ENCODE measurements around the gene FRAT1.

The FRAT1 gene

GRCh38 chr10:97321804-97322190, 2.7 kb downstream of the FRAT1 start:
- Mint-ChIP-seq H3K4me1 (peaks cover 12% of the 10 kb centered on the region), H3K36me3 (no peaks in the 10 kb centered on the region), H3K4me3 (peak overlapping the region; percentile 92), H3K27ac (peak overlapping the region; percentile 89), H3K27me3 (no peaks in the 10 kb centered on the region), H3K9me3 (no peaks in the 10 kb centered on the region)
- ATAC-seq (ENCODE audit: low read depth): no peak
- DNase-seq (ENCODE audit: low spot score in 2 of 2): no peak

- Mint-ChIP-seq H3K9me3 (no peaks in the 10 kb centered on the region), H3K27ac (no peak overlapping the region), H3K36me3 (peaks cover 4% of the 10 kb centered on the region), H3K4me3 (no peak overlapping the region), H3K4me1 (peaks cover 15% of the 10 kb centered on the region), H3K27me3 (no peaks in the 10 kb centered on the region)
- DNase-seq (ENCODE audit: low spot score in 2 of 2) (no peak), ATAC-seq (ENCODE audit: low read depth) (no peak)
Observed at GRCh38 chr10:97323501-97323900, 4.4 kb downstream of the FRAT1 start.

- Mint-ChIP-seq H3K36me3 (peaks cover 8% of the 10 kb centered on the region), H3K27me3 (no peaks in the 10 kb centered on the region), H3K4me3 (no peak overlapping the region), H3K9me3 (no peaks in the 10 kb centered on the region), H3K27ac (no peak overlapping the region), H3K4me1 (peaks cover 13% of the 10 kb centered on the region)
- no peak for ATAC-seq (ENCODE audit: low read depth)
- no peak for DNase-seq (ENCODE audit: low spot score in 2 of 2)
Observed at GRCh38 chr10:97325754-97326153, 6.7 kb downstream of the FRAT1 start.

- ATAC-seq (ENCODE audit: low read depth) (no peak), DNase-seq (ENCODE audit: low spot score in 2 of 2) (no peak)
- H3K9me3 Mint-ChIP-seq: no peaks in the 10 kb centered on the region
- H3K27ac Mint-ChIP-seq: no peak overlapping the region
- peaks cover 22% of the 10 kb centered on the region for H3K4me1 Mint-ChIP-seq
- H3K4me3 Mint-ChIP-seq: no peak overlapping the region
- H3K27me3 Mint-ChIP-seq: no peaks in the 10 kb centered on the region
- peaks cover 11% of the 10 kb centered on the region for H3K36me3 Mint-ChIP-seq
Observed at GRCh38 chr10:97327348-97328294, 8.6 kb downstream of the FRAT1 start.

GRCh38 chr10:97328646-97329453, 9.8 kb downstream of the FRAT1 start:
- H3K4me1 Mint-ChIP-seq: peaks cover 32% of the 10 kb centered on the region
- H3K27me3 Mint-ChIP-seq: no peaks in the 10 kb centered on the region
- H3K36me3 Mint-ChIP-seq: peaks cover 11% of the 10 kb centered on the region
- H3K4me3 Mint-ChIP-seq: no peak overlapping the region
- ATAC-seq (ENCODE audit: low read depth) (no peak), DNase-seq (ENCODE audit: low spot score in 2 of 2) (no peak)
- no peaks in the 10 kb centered on the region for H3K9me3 Mint-ChIP-seq
- no peak overlapping the region for H3K27ac Mint-ChIP-seq

- Mint-ChIP-seq H3K4me3 (no peak overlapping the region), H3K36me3 (peaks cover 11% of the 10 kb centered on the region), H3K4me1 (peaks cover 32% of the 10 kb centered on the region), H3K27me3 (no peaks in the 10 kb centered on the region), H3K27ac (no peak overlapping the region), H3K9me3 (no peaks in the 10 kb centered on the region)
- ATAC-seq (ENCODE audit: low read depth) (no peak), DNase-seq (ENCODE audit: low spot score in 2 of 2) (no peak)
Observed at GRCh38 chr10:97329766-97330165, 10.7 kb downstream of the FRAT1 start.

- DNase-seq (ENCODE audit: low spot score in 2 of 2) (no peak), ATAC-seq (ENCODE audit: low read depth) (no peak)
- Mint-ChIP-seq H3K27me3 (no peaks in the 10 kb centered on the region), H3K9me3 (no peaks in the 10 kb centered on the region), H3K27ac (peak overlapping the region; percentile 7), H3K4me3 (peak overlapping the region; percentile 33), H3K4me1 (peaks cover 35% of the 10 kb centered on the region), H3K36me3 (peaks cover 11% of the 10 kb centered on the region)
Observed at GRCh38 chr10:97331153-97331703, 12.2 kb downstream of the FRAT1 start.

- DNase-seq (ENCODE audit: low spot score in 2 of 2): no peak
- H3K27ac Mint-ChIP-seq: peak overlapping the region; percentile 84
- H3K9me3 Mint-ChIP-seq: no peaks in the 10 kb centered on the region
- peaks cover 35% of the 10 kb centered on the region for H3K4me1 Mint-ChIP-seq
- H3K4me3 Mint-ChIP-seq: peak overlapping the region; percentile 90
- peaks cover 11% of the 10 kb centered on the region for H3K36me3 Mint-ChIP-seq
- no peaks in the 10 kb centered on the region for H3K27me3 Mint-ChIP-seq
- no peak for ATAC-seq (ENCODE audit: low read depth)
Observed at GRCh38 chr10:97332591-97333350, 13.7 kb downstream of the FRAT1 start.

GRCh38 chr10:97333351-97333600, 14.2 kb downstream of the FRAT1 start:
- Mint-ChIP-seq H3K27me3 (no peaks in the 10 kb centered on the region), H3K4me3 (peak overlapping the region; percentile 90), H3K4me1 (peaks cover 33% of the 10 kb centered on the region), H3K36me3 (peaks cover 8% of the 10 kb centered on the region), H3K27ac (peak overlapping the region; percentile 84), H3K9me3 (no peaks in the 10 kb centered on the region)
- DNase-seq (ENCODE audit: low spot score in 2 of 2) (peak in 1 of 2 donors; percentile 17), ATAC-seq (ENCODE audit: low read depth) (no peak)

GRCh38 chr10:97333601-97334369, 14.7 kb downstream of the FRAT1 start:
- no peak for DNase-seq (ENCODE audit: low spot score in 2 of 2)
- Mint-ChIP-seq H3K4me1 (peaks cover 33% of the 10 kb centered on the region), H3K27ac (peak overlapping the region; percentile 84)

GRCh38 chr10:97334370-97335175, 15.5 kb downstream of the FRAT1 start, which contains the start of gene FRAT2:
Gene FRAT2 (minus strand): TSS chr10:97334729. CDS start chr10:97334572, 157 bp downstream.
- Mint-ChIP-seq H3K4me1 (peaks cover 33% of the 10 kb centered on the region), H3K27me3 (no peaks in the 10 kb centered on the region)

More at GRCh38 chr10:97333601-97334369, 14.7 kb downstream of the FRAT1 start:
- Mint-ChIP-seq H3K27me3 (no peaks in the 10 kb centered on the region), H3K36me3 (peaks cover 8% of the 10 kb centered on the region), H3K9me3 (no peaks in the 10 kb centered on the region), H3K4me3 (peak overlapping the region; percentile 90)
- ATAC-seq (ENCODE audit: low read depth): peak; percentile 17

GRCh38 chr10:97335188-97335619, 16.1 kb downstream of the FRAT1 start:
- H3K27me3 Mint-ChIP-seq: no peaks in the 10 kb centered on the region
- peaks cover 28% of the 10 kb centered on the region for H3K4me1 Mint-ChIP-seq
- ATAC-seq (ENCODE audit: low read depth): no peak
- peak overlapping the region; percentile 94 for H3K27ac Mint-ChIP-seq
- no peak for DNase-seq (ENCODE audit: low spot score in 2 of 2)
- H3K4me3 Mint-ChIP-seq: peak overlapping the region; percentile 84
- peaks cover 3% of the 10 kb centered on the region for H3K36me3 Mint-ChIP-seq
- H3K9me3 Mint-ChIP-seq: no peaks in the 10 kb centered on the region

More at GRCh38 chr10:97334370-97335175, 15.5 kb downstream of the FRAT1 start, which contains the start of gene FRAT2:
- no peaks in the 10 kb centered on the region for H3K9me3 Mint-ChIP-seq
- ATAC-seq (ENCODE audit: low read depth) (peak; percentile 88), DNase-seq (ENCODE audit: low spot score in 2 of 2) (peak; percentile 88 to 96)
- peak within 1 kb of the TSS; percentile 90 for H3K4me3 Mint-ChIP-seq
- peak within 1 kb of the TSS; percentile 94 for H3K27ac Mint-ChIP-seq
- H3K36me3 Mint-ChIP-seq: peaks cover 8% of the 10 kb centered on the region
